Glutamatergic neuron (in vitro differentiated cells): ENCODE measurements around the gene SH3GLB1. TPM values are rescaled to one million over a fixed set of nuclear protein-coding genes. Genes with fewer than 3 reads are reported as not detected.

Experiments
- DNase-seq: peaks from one replicate; pipeline ENCODE4 v3.0.0; 2022
- H3K27ac Mint-ChIP-seq: one replicate; pipeline ENCODE4 v1.8.0; 2020; ENCODE audit warnings: mild to moderate bottlenecking, mixed read lengths, inconsistent platforms; ENCODE audit not compliant: unreplicated experiment
- H3K27me3 Mint-ChIP-seq: one replicate; pipeline ENCODE4 v1.8.0; 2020; ENCODE audit warnings: mild to moderate bottlenecking, moderate library complexity, mixed read lengths, inconsistent platforms; ENCODE audit not compliant: unreplicated experiment
- H3K36me3 Mint-ChIP-seq: one replicate; pipeline ENCODE4 v1.8.0; 2020; ENCODE audit warnings: mild to moderate bottlenecking, mixed read lengths, inconsistent platforms; ENCODE audit not compliant: unreplicated experiment
- H3K4me1 Mint-ChIP-seq: one replicate; pipeline ENCODE4 v1.8.0; 2020; ENCODE audit warnings: mild to moderate bottlenecking, low read depth, mixed read lengths, inconsistent platforms; ENCODE audit not compliant: unreplicated experiment
- H3K4me3 Mint-ChIP-seq: one replicate; pipeline ENCODE4 v1.8.0; 2020; ENCODE audit warnings: mild to moderate bottlenecking, mixed read lengths, inconsistent platforms; ENCODE audit not compliant: unreplicated experiment
- H3K9me3 Mint-ChIP-seq: one replicate; pipeline ENCODE4 v1.8.0; 2020; ENCODE audit warnings: mild to moderate bottlenecking, moderate library complexity, mixed read lengths, inconsistent platforms; ENCODE audit not compliant: unreplicated experiment
- total RNA-seq: library from RNA; stranded (reverse); fragmentation: NEBNext Ultra II Directional; extraction: Animal tissue kit (Norgen Biotek cat#: 25700); gene quantifications from one replicate; pipeline ENCODE4 v1.2.1, GENCODE V29; 2021; ENCODE audit not compliant: unreplicated experiment
- TF ChIP-seq, protein P1 (sequence below): fragments of 200-600 bp; sonication (generic); IDR thresholded peaks from one replicate; pipeline ENCODE4 v1.5.0; 2021; ENCODE audit not compliant: partially characterized antibody, unreplicated experiment

Gene SH3GLB1
- total RNA-seq, 1 donor from 2014 or later = 113 TPM

DNA sequence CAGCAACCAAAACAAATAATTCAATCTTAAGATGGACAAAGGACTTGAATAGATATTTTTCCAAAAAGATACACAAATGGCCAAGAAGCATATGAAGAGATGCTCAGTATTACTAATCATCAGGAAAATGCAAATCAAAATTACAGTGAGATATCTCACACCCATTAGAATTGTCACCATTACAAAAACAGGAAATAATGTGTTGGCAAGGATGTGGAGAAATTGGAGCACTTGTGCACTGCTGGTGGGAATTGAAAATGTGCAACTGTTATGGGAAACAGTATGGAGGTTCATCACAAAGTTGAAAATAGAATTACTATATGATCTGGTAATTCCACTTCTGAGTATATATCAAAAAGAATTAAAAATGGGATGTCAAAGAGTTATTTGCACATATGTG is 83.2 kb downstream of the SH3GLB1 start:
- Mint-ChIP-seq H3K27me3 (no peaks in the 10 kb centered on the region), H3K9me3 (no peaks in the 10 kb centered on the region), H3K4me3 (no peak overlapping the region), H3K4me1 (no peaks in the 10 kb centered on the region), H3K27ac (no peak overlapping the region), H3K36me3 (no peaks in the 10 kb centered on the region)
- no peak for DNase-seq
- TF ChIP-seq, protein P1, sequence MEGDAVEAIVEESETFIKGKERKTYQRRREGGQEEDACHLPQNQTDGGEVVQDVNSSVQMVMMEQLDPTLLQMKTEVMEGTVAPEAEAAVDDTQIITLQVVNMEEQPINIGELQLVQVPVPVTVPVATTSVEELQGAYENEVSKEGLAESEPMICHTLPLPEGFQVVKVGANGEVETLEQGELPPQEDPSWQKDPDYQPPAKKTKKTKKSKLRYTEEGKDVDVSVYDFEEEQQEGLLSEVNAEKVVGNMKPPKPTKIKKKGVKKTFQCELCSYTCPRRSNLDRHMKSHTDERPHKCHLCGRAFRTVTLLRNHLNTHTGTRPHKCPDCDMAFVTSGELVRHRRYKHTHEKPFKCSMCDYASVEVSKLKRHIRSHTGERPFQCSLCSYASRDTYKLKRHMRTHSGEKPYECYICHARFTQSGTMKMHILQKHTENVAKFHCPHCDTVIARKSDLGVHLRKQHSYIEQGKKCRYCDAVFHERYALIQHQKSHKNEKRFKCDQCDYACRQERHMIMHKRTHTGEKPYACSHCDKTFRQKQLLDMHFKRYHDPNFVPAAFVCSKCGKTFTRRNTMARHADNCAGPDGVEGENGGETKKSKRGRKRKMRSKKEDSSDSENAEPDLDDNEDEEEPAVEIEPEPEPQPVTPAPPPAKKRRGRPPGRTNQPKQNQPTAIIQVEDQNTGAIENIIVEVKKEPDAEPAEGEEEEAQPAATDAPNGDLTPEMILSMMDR = no peak

DNA sequence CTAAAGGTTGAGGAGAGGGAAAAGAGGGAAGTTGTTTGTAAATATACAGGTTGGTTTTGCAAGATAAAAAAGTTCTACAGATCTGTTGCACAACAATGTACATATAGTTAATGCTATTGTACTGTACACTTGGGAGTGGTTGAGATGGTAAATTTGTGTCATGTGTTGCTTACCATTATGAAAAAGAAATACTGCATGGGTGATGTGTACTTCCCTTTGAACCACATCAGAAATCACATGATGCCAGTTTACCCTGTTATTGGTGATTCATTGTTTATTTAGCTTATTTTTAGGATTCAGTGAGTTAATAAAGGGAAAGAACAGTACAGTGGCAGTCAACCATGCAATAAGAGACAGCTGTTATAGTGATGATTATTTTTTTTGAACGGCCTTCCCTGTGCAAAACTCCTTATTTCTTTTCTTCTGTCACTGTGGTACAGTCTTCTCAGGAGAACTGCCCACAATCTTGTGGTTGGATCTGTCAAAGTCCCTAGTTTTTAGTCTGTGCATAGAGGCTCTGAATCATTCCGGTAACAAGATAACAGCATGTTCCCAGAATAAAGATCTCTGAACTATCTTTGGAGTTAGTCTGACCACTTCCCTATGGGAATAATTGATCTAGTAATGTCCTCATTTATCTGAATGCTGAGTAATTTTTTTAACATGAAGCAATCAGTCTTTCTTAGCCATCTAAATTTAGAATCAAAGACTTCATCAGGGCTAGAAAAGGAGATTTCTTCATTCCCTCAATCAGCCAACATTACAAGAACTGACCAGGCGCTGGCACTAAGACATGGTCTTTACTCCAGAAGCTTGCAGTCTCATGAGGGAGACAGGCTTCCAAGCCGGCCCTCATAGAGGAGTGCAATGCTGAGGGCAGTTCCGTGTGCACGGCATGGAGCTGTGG is 84.2 kb downstream of the SH3GLB1 start:
- TF ChIP-seq, protein P1 = no peak
- Mint-ChIP-seq H3K27ac (no peak overlapping the region), H3K9me3 (no peaks in the 10 kb centered on the region), H3K36me3 (no peaks in the 10 kb centered on the region), H3K27me3 (no peaks in the 10 kb centered on the region), H3K4me3 (no peak overlapping the region), H3K4me1 (no peaks in the 10 kb centered on the region)
- DNase-seq = no peak

DNA sequence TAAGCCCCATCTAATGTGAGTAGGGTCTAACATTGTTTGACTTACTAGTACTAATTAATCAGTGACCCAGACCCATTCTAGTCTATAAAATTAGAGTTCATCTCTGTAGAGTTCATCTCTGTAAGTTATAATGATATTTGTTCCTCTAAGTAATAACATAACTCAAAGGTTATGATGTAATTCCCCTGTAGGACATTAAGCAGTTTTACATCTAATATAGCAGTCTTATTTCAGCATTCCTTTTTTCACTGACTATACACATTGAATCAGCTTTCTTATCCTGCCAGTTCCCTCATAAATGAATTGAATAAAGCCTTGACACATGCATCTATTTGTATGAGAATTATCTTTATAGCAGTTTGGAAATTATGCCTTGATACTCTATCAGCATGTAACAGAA is 90.9 kb downstream of the SH3GLB1 start:
- H3K36me3 Mint-ChIP-seq = no peaks in the 10 kb centered on the region
- H3K27me3 Mint-ChIP-seq = no peaks in the 10 kb centered on the region
- no peaks in the 10 kb centered on the region for H3K4me1 Mint-ChIP-seq
- H3K27ac Mint-ChIP-seq = no peak overlapping the region
- no peak overlapping the region for H3K4me3 Mint-ChIP-seq
- H3K9me3 Mint-ChIP-seq = no peaks in the 10 kb centered on the region
- TF ChIP-seq, protein P1 = no peak
- DNase-seq = no peak

Other genes with a start within 250 kb of the SH3GLB1 start
- not detected for gene CLCA1, start 235.6 kb upstream of the SH3GLB1 start, total RNA-seq
- not detected for gene CLCA4, start 157.5 kb upstream of the SH3GLB1 start, total RNA-seq
- 95.2 TPM for gene SELENOF, start 209.6 kb downstream of the SH3GLB1 start, total RNA-seq
- gene HS2ST1, start 210.1 kb downstream of the SH3GLB1 start, total RNA-seq = 12.9 TPM